Measurements from ENCODE around the gene POGLUT3.

DNA sequence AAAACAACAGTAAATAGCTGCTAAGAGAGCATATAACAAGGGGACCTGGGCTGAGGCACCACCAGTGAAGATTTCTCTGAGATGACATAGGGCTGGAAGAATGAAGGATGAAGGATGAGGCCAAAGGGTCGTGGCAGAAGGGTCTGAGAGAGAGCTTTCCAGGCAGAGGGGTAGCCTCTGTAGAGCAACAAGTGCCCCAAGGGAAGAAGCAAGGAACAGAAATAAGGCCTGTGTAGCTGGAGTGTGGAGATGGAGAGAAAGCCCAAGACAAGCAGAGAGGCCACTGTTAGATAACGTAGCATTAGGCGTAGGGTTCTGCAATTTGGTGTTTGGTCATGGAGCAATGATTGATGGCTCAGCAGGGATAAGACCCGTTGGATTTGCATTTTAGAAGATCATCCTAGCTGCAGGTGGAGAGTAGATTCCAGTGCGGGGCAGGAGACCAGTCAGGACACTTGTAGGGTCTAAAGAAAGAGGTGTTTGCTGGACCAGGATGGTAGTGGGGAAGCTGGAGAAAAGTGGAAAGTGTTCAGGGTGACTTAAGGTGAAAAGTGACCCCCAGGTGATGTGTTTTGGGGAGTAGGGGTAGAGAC, 47.8 kb upstream of the POGLUT3 start:
- TF ChIP-seq POLR2A (IDR thresholded peaks at IDR 0.05; ENCODE audit: low read depth): no peak
- TF ChIP-seq EP300 (IDR thresholded peaks at IDR 0.05): no peak
- no peak for TF ChIP-seq CTCF (IDR thresholded peaks at IDR 0.05)
- TF ChIP-seq POLR2AphosphoS5 (IDR thresholded peaks at IDR 0.05): no peak

Data from esophagus muscularis mucosa (tissue), 4 donors.